HepG2 (cell line): ENCODE results near the gene CUL4A. TPM values are rescaled to one million over a fixed set of nuclear protein-coding genes. Genes with fewer than 3 reads are reported as not detected.

Experiments used
- AHDC1 ChIP-seq: sonication (generic); formaldehyde crosslinking; IDR thresholded peaks from 2 replicates; pipeline ENCODE4 v1.5.1; 2020; ENCODE audit warnings: mild to moderate bottlenecking, missing genetic modification reagents, borderline replicate concordance
- ASH2L ChIP-seq: fragments of 300-600, 200-600 bp; sonication (generic); IDR thresholded peaks from 2 replicates; pipeline ENCODE4 v1.7.0; 2017; ENCODE audit warnings: low read depth, mild to moderate bottlenecking, moderate library complexity, mixed read lengths, low read length; ENCODE audit not compliant: insufficient read length
- CBX2 ChIP-seq, 2 experiments: fragments of 200-600 bp in 1 of 2; sonication (generic); formaldehyde crosslinking in 1 of 2; IDR thresholded peaks; 2 replicates each; pipeline versions ENCODE4 v1.7.0 to v1.8.1; 2018 to 2022; ENCODE audit warnings: low read depth in 2 of 2, low read length in 1 of 2, mild to moderate bottlenecking in 1 of 2, missing genetic modification reagents in 1 of 2
- ERF ChIP-seq: IDR thresholded peaks from 2 replicates; pipeline ENCODE4 v1.6.1; 2018; ENCODE audit warnings: missing biosample characterization, missing genetic modification reagents
- MED1 ChIP-seq: sonication (generic); formaldehyde crosslinking; IDR thresholded peaks from 2 replicates; pipeline ENCODE4 v1.4.0; 2020; ENCODE audit warnings: missing genetic modification reagents
- MIER3 ChIP-seq: IDR thresholded peaks from 2 replicates; pipeline ENCODE4 v1.6.1; 2016; ENCODE audit warnings: missing compliant biosample characterization, borderline replicate concordance
- PHF8 ChIP-seq: sonication (generic); formaldehyde crosslinking; IDR thresholded peaks from 2 replicates; pipeline ENCODE4 v1.5.0; 2020; ENCODE audit warnings: missing genetic modification reagents
- RARA ChIP-seq: IDR thresholded peaks from 2 replicates; pipeline ENCODE4 v1.6.1; 2016; ENCODE audit warnings: missing genetic modification reagents, missing compliant biosample characterization
- TOPORS ChIP-seq: sonication (generic); formaldehyde crosslinking; IDR thresholded peaks from 2 replicates; pipeline ENCODE4 v1.8.0; 2023; ENCODE audit warnings: mild to moderate bottlenecking, missing genetic modification reagents
- ZFP82 ChIP-seq: sonication (generic); formaldehyde crosslinking; IDR thresholded peaks from 2 replicates; pipeline ENCODE4 v1.5.1; 2020; ENCODE audit warnings: mild to moderate bottlenecking, missing genetic modification reagents, borderline replicate concordance
- ZNF503 ChIP-seq: sonication (generic); formaldehyde crosslinking; IDR thresholded peaks from 2 replicates; pipeline ENCODE4 v1.4.0; 2020; ENCODE audit warnings: missing genetic modification reagents
- ZNF547 ChIP-seq: sonication (generic); formaldehyde crosslinking; IDR thresholded peaks from 2 replicates; pipeline ENCODE4 v1.5.1; 2020; ENCODE audit warnings: mild to moderate bottlenecking, missing genetic modification reagents
- ZNF558 ChIP-seq: sonication (generic); formaldehyde crosslinking; IDR thresholded peaks from 2 replicates; pipeline ENCODE4 v1.9.0; 2022; ENCODE audit warnings: mild to moderate bottlenecking, missing genetic modification reagents, borderline replicate concordance
- ZNF580 ChIP-seq: IDR thresholded peaks from 2 replicates; pipeline ENCODE4 v1.6.1; 2016; ENCODE audit warnings: low read depth, borderline replicate concordance
- ZNF652 ChIP-seq: IDR thresholded peaks from 2 replicates; pipeline ENCODE4 v1.6.1; 2016; ENCODE audit warnings: low read depth, borderline replicate concordance
- ZNF704 ChIP-seq: sonication (generic); formaldehyde crosslinking; IDR thresholded peaks from 2 replicates; pipeline ENCODE4 v1.8.1; 2023; ENCODE audit warnings: mild to moderate bottlenecking, inconsistent platforms, moderate library complexity, missing genetic modification reagents, borderline replicate concordance
- ZNF768 ChIP-seq: sonication (generic); formaldehyde crosslinking; IDR thresholded peaks from 2 replicates; pipeline ENCODE4 v1.4.0; 2020; ENCODE audit warnings: missing genetic modification reagents
- ZNF878 ChIP-seq: sonication (generic); formaldehyde crosslinking; IDR thresholded peaks from 2 replicates; pipeline ENCODE4 v1.8.1; 2023; ENCODE audit warnings: mild to moderate bottlenecking, missing genetic modification reagents, moderate library complexity
- ZZZ3 ChIP-seq: sonication (generic); formaldehyde crosslinking; IDR thresholded peaks from 2 replicates; pipeline ENCODE4 v1.4.0; 2020; ENCODE audit warnings: missing genetic modification reagents, mild to moderate bottlenecking, borderline replicate concordance
- polyA plus RNA-seq, 8 experiments: library from polyadenylated mRNA; depleted of rRNA in 3 of 8; stranded (reverse) in 7 of 8; unstranded in 1 of 8; fragments of >200 nt; fragmentation: Illumina TruSeq in 4 of 8; extraction: Trizol in 4 of 8; gene quantifications; 2 replicates each; pipeline versions ENCODE4 v1.2.1 to v1.2.3, GENCODE V29; 2011 to 2016; ENCODE audit warnings: low read depth in 4 of 8, missing spikeins in 1 of 8, mixed read lengths in 1 of 8; ENCODE audit not compliant: insufficient read depth in 1 of 8
- total RNA-seq, 5 experiments: library from RNA; depleted of rRNA; stranded (reverse); fragments of >200 nt; fragmentation: Illumina TruSeq; extraction: Trizol; gene quantifications; 2 replicates each; pipeline ENCODE4 v1.2.3, GENCODE V29; 2016; ENCODE audit warnings: low read depth in 1 of 5

CUL4A gene
- total and polyA plus RNA-seq, 2 of the 13 experiments (the other 11 are each of a cell fraction or from before 2014, with no cell fraction given) = 51.2 to 75.3 TPM

GRCh38 chr13:113169277-113170272 lies 39.8 kb upstream of the CUL4A start (continued):
- TF ChIP-seq ZNF558 (no peak), TOPORS (CRISPR knock-in tag) (no peak), ZNF503 (CRISPR knock-in tag) (peak; percentile 83; the same call in 1 of the 2 replicates), AHDC1 (CRISPR knock-in tag) (no peak; the same call in 1 of the 2 replicates), ASH2L (peak; percentile 85), ZFP82 (CRISPR knock-in tag) (0 out of 2 replicates have a peak, but pooled peaks have one; percentile 70), ZNF704 (no peak), ZNF878 (no peak; the same call in 1 of the 2 replicates), PHF8 (CRISPR knock-in tag) (no peak), ZNF768 (CRISPR knock-in tag) (no peak), CBX2 (IDR thresholded peaks at IDR 0.05; ENCODE audit: low read depth, low read length) (no peak), CBX2 (CRISPR knock-in tag; IDR thresholded peaks at IDR 0.05; ENCODE audit: low read depth) (no peak), ZNF652 (no peak), ERF (peak; percentile 41; the same call in 1 of the 2 replicates), MED1 (CRISPR knock-in tag) (peak; percentile 65), ZNF547 (no peak), MIER3 (no peak; the same call in 1 of the 2 replicates), ZZZ3 (no peak), RARA (peak; percentile 82), ZNF580 (CRISPR knock-in tag) (peak; percentile 17; the same call in 1 of the 2 replicates)
